GM23248 (cell line): ENCODE measurements around the gene FGGY. TPM values are rescaled to one million over a fixed set of nuclear protein-coding genes. Genes with fewer than 3 reads are reported as not detected.

Experiments used
- DNase-seq: peaks from one replicate; pipeline ENCODE4 v3.0.0-alpha.2; 2015
- H2AFZ ChIP-seq: fragments of 200-600 bp; sonication (generic); 2 replicates; pipeline ENCODE4 v1.6.1; 2016; ENCODE audit warnings: antibody characterized with exemption
- H3F3A ChIP-seq: fragments of 200-600 bp; sonication (generic); 2 replicates; pipeline ENCODE4 v1.6.1; 2016; ENCODE audit warnings: mild to moderate bottlenecking, antibody characterized with exemption, mixed run types; ENCODE audit not compliant: insufficient read depth
- H3K27ac ChIP-seq: fragments of 200-600 bp; sonication (generic); 2 replicates; pipeline ENCODE4 v1.5.1; 2016; ENCODE audit warnings: mild to moderate bottlenecking
- H3K27me3 ChIP-seq: fragments of 200-600 bp; sonication (generic); replicated peaks from 2 replicates; pipeline ENCODE4 v1.6.1; 2016; ENCODE audit warnings: mild to moderate bottlenecking; ENCODE audit not compliant: insufficient read depth
- H3K36me3 ChIP-seq: fragments of 200-600 bp; sonication (generic); 2 replicates; pipeline ENCODE4 v1.6.1; 2016; ENCODE audit warnings: low read depth, mild to moderate bottlenecking
- H3K4me1 ChIP-seq: fragments of 200-600 bp; sonication (generic); 2 replicates; pipeline ENCODE4 v1.6.1; 2016; ENCODE audit warnings: mild to moderate bottlenecking; ENCODE audit not compliant: insufficient read depth
- H3K4me2 ChIP-seq: fragments of 200-600 bp; sonication (generic); one replicate; pipeline ENCODE4 v1.6.1; 2016; ENCODE audit warnings: mild to moderate bottlenecking; ENCODE audit not compliant: unreplicated experiment
- H3K4me3 ChIP-seq: fragments of 200-600 bp; sonication (generic); 2 replicates; pipeline ENCODE4 v1.5.1; 2016; ENCODE audit warnings: mild to moderate bottlenecking
- H3K79me2 ChIP-seq: fragments of 200-600 bp; sonication (generic); 2 replicates; pipeline ENCODE4 v1.6.1; 2016; ENCODE audit warnings: mild to moderate bottlenecking; ENCODE audit not compliant: insufficient read depth
- H3K9ac ChIP-seq: fragments of 200-600 bp; sonication (generic); 2 replicates; pipeline ENCODE4 v1.6.1; 2016; ENCODE audit warnings: mild to moderate bottlenecking
- H3K9me2 ChIP-seq: fragments of 200-600 bp; sonication (generic); 2 replicates; pipeline ENCODE4 v1.6.1; 2016; ENCODE audit warnings: mixed run types, mild to moderate bottlenecking, moderate library complexity; ENCODE audit not compliant: insufficient read depth
- H3K9me3 ChIP-seq: fragments of 200-600 bp; sonication (generic); one replicate; pipeline ENCODE4 v1.6.1; 2017; ENCODE audit warnings: low read depth
- H4K20me1 ChIP-seq: fragments of 200-600 bp; sonication (generic); 2 replicates; pipeline ENCODE4 v1.6.0; 2016; ENCODE audit not compliant: insufficient read depth
- EZH2 ChIP-seq: fragments of 200-600 bp; sonication (generic); IDR thresholded peaks from 2 replicates; pipeline ENCODE4 v1.6.1; 2018; ENCODE audit warnings: antibody characterized with exemption, mild to moderate bottlenecking; ENCODE audit not compliant: insufficient read depth, poor library complexity, severe bottlenecking
- EZH2phosphoT487 ChIP-seq: fragments of 200-600 bp; sonication (generic); IDR thresholded peaks from 2 replicates; pipeline ENCODE4 v1.6.1; 2018; ENCODE audit warnings: antibody characterized with exemption, moderate library complexity, mild to moderate bottlenecking, low read depth; ENCODE audit not compliant: insufficient read depth
- WGBS, 2 experiments: methylation state at CpG; one replicate each; pipeline ENCODE4 v1.1.6; 2015 to 2017; ENCODE audit warnings: low lambda C conversion rate in 2 of 2, low coverage in 1 of 2; ENCODE audit errors: missing lambda C conversion rate in 2 of 2; 5-methylcytosine and 5-hydroxymethylcytosine counted together
- in situ Hi-C: fragments of 300-500 bp; cut with MboI; formaldehyde crosslinking; loops from 2 replicates; pipeline ENCODE4 v1.15.0; 2020
- polyA plus RNA-seq: library from polyadenylated mRNA; unstranded; fragments of >200 nt; fragmentation: Nextera tagmentation; extraction: Ambion mirVana; gene quantifications from 2 replicates; pipeline ENCODE4 v1.2.1, GENCODE V29; 2016
- total RNA-seq: library from RNA; depleted of rRNA; stranded (reverse); fragments of >200 nt; shearing (Covaris generic); gene quantifications from 2 replicates; pipeline ENCODE4 v1.2.3, GENCODE V29; 2014

The FGGY gene
- total and polyA plus RNA-seq, 2 experiments from 2014 or later, result 12.8 to 16.9 TPM

GRCh38 chr1:59484096-59484495, 187.2 kb downstream of the FGGY start:
- H4K20me1 ChIP-seq, result no peaks in the 10 kb centered on the region
- no peak overlapping the region for H3K9ac ChIP-seq
- no peaks in the 10 kb centered on the region for H3K9me3 ChIP-seq
- peak overlapping the region; percentile 37 for H3K27ac ChIP-seq
- in situ Hi-C loops, result no loop called here
- no peaks in the 10 kb centered on the region for H3K9me2 ChIP-seq
- no peak for TF ChIP-seq EZH2
- no peak for TF ChIP-seq EZH2phosphoT487
- H3K36me3 ChIP-seq, result no peaks in the 10 kb centered on the region
- H3K4me3 ChIP-seq, result no peak overlapping the region
- peaks cover 25% of the 10 kb centered on the region for H3K4me1 ChIP-seq
- H3K79me2 ChIP-seq, result no peaks in the 10 kb centered on the region
- peak overlapping the region; percentile 16 for H3K4me2 ChIP-seq
- WGBS, 2 experiments, result 0% methylated on average over 1 of the region's 1 CpG
- DNase-seq, result peak; percentile 91
- H3K27me3 ChIP-seq, result no peaks in the 10 kb centered on the region
- no peak overlapping the region for H2AFZ ChIP-seq
- peaks cover 37% of the 10 kb centered on the region for H3F3A ChIP-seq

- WGBS, 2 experiments, result 90 to 91% methylated on average over 2 of the region's 2 CpGs
- Histone ChIP-seq H3K27me3 (no peaks in the 10 kb centered on the region), H3K9me3 (no peaks in the 10 kb centered on the region), H4K20me1 (no peaks in the 10 kb centered on the region), H3K9me2 (no peaks in the 10 kb centered on the region), H3K36me3 (no peaks in the 10 kb centered on the region), H3F3A (peaks cover 37% of the 10 kb centered on the region), H3K27ac (no peak overlapping the region), H3K79me2 (no peaks in the 10 kb centered on the region), H2AFZ (no peak overlapping the region), H3K4me3 (no peak overlapping the region), H3K4me2 (no peak overlapping the region), H3K4me1 (peaks cover 25% of the 10 kb centered on the region), H3K9ac (no peak overlapping the region)
- no peak for DNase-seq
- TF ChIP-seq EZH2phosphoT487, result no peak
- in situ Hi-C loops, result no loop called here
Observed at GRCh38 chr1:59485171-59485570, 188.3 kb downstream of the FGGY start.

- Histone ChIP-seq H3K79me2 (no peaks in the 10 kb centered on the region), H3K4me2 (no peak overlapping the region), H3K9me3 (no peaks in the 10 kb centered on the region), H2AFZ (no peak overlapping the region), H4K20me1 (no peaks in the 10 kb centered on the region), H3K9ac (no peak overlapping the region), H3K4me1 (peaks cover 25% of the 10 kb centered on the region), H3K9me2 (no peaks in the 10 kb centered on the region), H3K27me3 (no peaks in the 10 kb centered on the region), H3K27ac (no peak overlapping the region), H3K4me3 (no peak overlapping the region), H3K36me3 (no peaks in the 10 kb centered on the region), H3F3A (peaks cover 37% of the 10 kb centered on the region)
- DNase-seq, result no peak
- in situ Hi-C loops, result no loop called here
- TF ChIP-seq EZH2phosphoT487, result no peak
- TF ChIP-seq EZH2, result no peak
- 88 to 100% methylated on average over 2 of the region's 2 CpGs for WGBS, 2 experiments
Observed at GRCh38 chr1:59485949-59486348, 189.1 kb downstream of the FGGY start.

- H3K9me3 ChIP-seq, result no peaks in the 10 kb centered on the region
- H3K27me3 ChIP-seq, result no peaks in the 10 kb centered on the region
- no peaks in the 10 kb centered on the region for H3K9me2 ChIP-seq
- no peak overlapping the region for H3K4me3 ChIP-seq
- H3K4me2 ChIP-seq, result no peak overlapping the region
- WGBS, 2 experiments, result 95 to 100% methylated on average over 2 of the region's 2 CpGs
- H3K36me3 ChIP-seq, result no peaks in the 10 kb centered on the region
- no peak overlapping the region for H2AFZ ChIP-seq
- in situ Hi-C loops, result no loop called here
- H4K20me1 ChIP-seq, result no peaks in the 10 kb centered on the region
- peaks cover 37% of the 10 kb centered on the region for H3F3A ChIP-seq
- TF ChIP-seq EZH2phosphoT487, result no peak
- no peak for TF ChIP-seq EZH2
- H3K79me2 ChIP-seq, result no peaks in the 10 kb centered on the region
- no peak for DNase-seq
- no peak overlapping the region; the same call in 1 of the 2 replicates for H3K27ac ChIP-seq
- H3K9ac ChIP-seq, result no peak overlapping the region
- H3K4me1 ChIP-seq, result peaks cover 25% of the 10 kb centered on the region
Observed at GRCh38 chr1:59486615-59487014, 189.7 kb downstream of the FGGY start.
